Trophoblast cell (in vitro differentiated cells and primary cell): Measurements from ENCODE around the gene ASPG.

ENCODE experiments used
- DNase-seq, 2 donors: peaks; one replicate each; pipeline ENCODE4 v3.0.0-alpha.2; 2016
- H2AFZ ChIP-seq: 2 replicates; pipeline ENCODE4 v1.6.1; 2013; ENCODE audit warnings: low read length, moderate library complexity, mild to moderate bottlenecking; ENCODE audit not compliant: insufficient read depth, poor library complexity
- H2AK5ac ChIP-seq: 2 replicates; pipeline ENCODE4 v1.6.1; 2013; ENCODE audit warnings: mild to moderate bottlenecking, low read length
- H2BK120ac ChIP-seq: 2 replicates; pipeline ENCODE4 v1.6.1; 2013; ENCODE audit warnings: low read length, mild to moderate bottlenecking, moderate library complexity; ENCODE audit not compliant: insufficient read depth, poor library complexity
- H2BK12ac ChIP-seq: 2 replicates; pipeline ENCODE4 v1.6.1; 2013; ENCODE audit warnings: mild to moderate bottlenecking, low read length, moderate library complexity
- H2BK5ac ChIP-seq: 2 replicates; pipeline ENCODE4 v1.6.1; 2013; ENCODE audit warnings: low read length, low read depth, moderate library complexity, mild to moderate bottlenecking; ENCODE audit not compliant: poor library complexity
- H3K14ac ChIP-seq: 2 replicates; pipeline ENCODE4 v1.6.1; 2013; ENCODE audit warnings: mild to moderate bottlenecking, low read length
- H3K18ac ChIP-seq: 2 replicates; pipeline ENCODE4 v1.6.1; 2013; ENCODE audit warnings: mild to moderate bottlenecking, low read length
- H3K23ac ChIP-seq: 2 replicates; pipeline ENCODE4 v1.6.1; 2013; ENCODE audit warnings: low read length
- H3K27ac ChIP-seq: 2 replicates; pipeline ENCODE4 v1.5.1; 2013; ENCODE audit warnings: low read depth, mild to moderate bottlenecking, inconsistent platforms, low read length, moderate library complexity
- H3K27me3 ChIP-seq: 2 replicates; pipeline ENCODE4 v1.6.1; 2013; ENCODE audit warnings: inconsistent platforms, mild to moderate bottlenecking, low read length, moderate library complexity; ENCODE audit not compliant: insufficient read depth
- H3K36me3 ChIP-seq, 2 experiments: 1 replicate in 1 of 2; 2 replicates in 1 of 2; pipeline ENCODE4 v1.6.1; 2013; ENCODE audit warnings: low read length in 2 of 2, mild to moderate bottlenecking in 2 of 2, moderate library complexity in 1 of 2; ENCODE audit not compliant: insufficient read depth in 2 of 2, control insufficient read depth in 1 of 2
- H3K4ac ChIP-seq: 2 replicates; pipeline ENCODE4 v1.6.1; 2013; ENCODE audit warnings: low read depth, mild to moderate bottlenecking, low read length, moderate library complexity
- H3K4me1 ChIP-seq, 2 experiments: 1 replicate in 1 of 2; 2 replicates in 1 of 2; pipeline ENCODE4 v1.6.1; 2013; ENCODE audit warnings: low read length in 2 of 2, mild to moderate bottlenecking in 2 of 2, moderate library complexity in 1 of 2; ENCODE audit not compliant: insufficient read depth in 2 of 2, control insufficient read depth in 1 of 2
- H3K4me2 ChIP-seq: 2 replicates; pipeline ENCODE4 v1.6.1; 2013; ENCODE audit warnings: inconsistent platforms, mild to moderate bottlenecking, low read length, moderate library complexity
- H3K4me3 ChIP-seq: 2 replicates; pipeline ENCODE4 v1.5.1; 2013; ENCODE audit warnings: mild to moderate bottlenecking, low read depth, low read length, inconsistent platforms
- H3K79me1 ChIP-seq: one replicate; pipeline ENCODE4 v1.6.1; 2013; ENCODE audit warnings: low read length
- H3K79me2 ChIP-seq: 2 replicates; pipeline ENCODE4 v1.6.1; 2013; ENCODE audit warnings: low read length, mild to moderate bottlenecking; ENCODE audit not compliant: control insufficient read depth, insufficient read depth, poor library complexity
- H3K9ac ChIP-seq: 2 replicates; pipeline ENCODE4 v1.6.1; 2013; ENCODE audit warnings: mild to moderate bottlenecking, low read length
- H3K9me3 ChIP-seq: 2 replicates; pipeline ENCODE4 v1.6.1; 2013; ENCODE audit warnings: low read depth, mild to moderate bottlenecking, control low read depth, inconsistent platforms, low read length; ENCODE audit not compliant: insufficient read depth
- H4K12ac ChIP-seq: 2 replicates; pipeline ENCODE4 v1.6.1; 2013; ENCODE audit warnings: low read depth, mild to moderate bottlenecking, low read length, moderate library complexity
- H4K8ac ChIP-seq: 2 replicates; pipeline ENCODE4 v1.6.1; 2013; ENCODE audit warnings: low read depth, mild to moderate bottlenecking, low read length, moderate library complexity
- H4K91ac ChIP-seq: one replicate; pipeline ENCODE4 v1.6.1; 2013; ENCODE audit warnings: low read depth, mild to moderate bottlenecking, low read length, moderate library complexity
- WGBS: extraction: QIAGEN DNeasy Blood & Tissue Kit; methylation state at CpG from one replicate; pipeline ENCODE4 v1.1.7; 2013; ENCODE audit warnings: missing lambda C conversion rate; ENCODE audit not compliant: insufficient read length, insufficient coverage; ENCODE audit errors: extremely low coverage; 5-methylcytosine and 5-hydroxymethylcytosine counted together

The ASPG gene

DNA sequence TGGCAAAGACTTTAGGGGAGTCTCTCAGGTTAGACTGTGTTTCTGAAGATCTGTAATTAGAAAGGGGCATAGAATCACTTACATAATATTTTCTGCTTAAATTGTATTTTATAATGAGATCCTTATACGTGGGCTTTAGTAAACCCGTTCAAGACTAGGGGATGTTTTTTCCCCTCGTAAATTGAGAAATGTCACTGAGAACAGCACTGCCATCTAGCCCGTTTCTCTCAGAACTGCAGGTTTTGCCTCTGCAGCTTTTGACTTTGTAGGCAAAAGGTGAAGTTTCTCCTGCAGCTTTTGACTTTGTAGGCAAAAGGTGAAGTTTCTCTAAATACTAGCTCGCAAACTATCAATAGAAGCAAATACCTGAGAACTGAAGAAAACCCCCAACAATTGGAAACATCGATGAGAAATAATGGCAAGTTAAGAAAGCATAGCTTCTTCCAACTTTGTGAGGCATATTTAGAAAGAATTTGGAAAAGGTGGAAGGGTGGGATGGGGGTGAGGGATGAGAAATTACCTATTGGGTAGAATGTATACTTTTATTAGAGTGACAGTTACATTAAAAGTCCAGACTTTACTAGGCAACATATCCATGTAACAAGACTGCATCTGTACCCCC lies 9.9 kb upstream of the ASPG start:
- Histone ChIP-seq H3K36me3 (no peaks in the 10 kb centered on the region), H3K4me1 (no peaks in the 10 kb centered on the region), H2BK5ac (no peak overlapping the region), H2BK120ac (no peak overlapping the region), H3K9me3 (peaks cover 3% of the 10 kb centered on the region), H3K4ac (no peak overlapping the region), H3K14ac (no peak overlapping the region), H3K18ac (no peak overlapping the region), H3K4me3 (no peak overlapping the region), H3K79me1 (no peaks in the 10 kb centered on the region), H3K4me2 (no peak overlapping the region), H4K91ac (no peak overlapping the region), H2AFZ (no peak overlapping the region), H2BK12ac (no peak overlapping the region), H4K12ac (no peak overlapping the region), H3K27ac (no peak overlapping the region), H2AK5ac (no peak overlapping the region), H3K9ac (no peak overlapping the region), H4K8ac (no peak overlapping the region), H3K27me3 (no peaks in the 10 kb centered on the region), H3K23ac (no peak overlapping the region), H3K79me2 (no peaks in the 10 kb centered on the region)
- WGBS, result no CpG with 5 or more reads among the region's 6 CpGs
- DNase-seq, result peak in 1 of 2 donors; percentile 6

DNA sequence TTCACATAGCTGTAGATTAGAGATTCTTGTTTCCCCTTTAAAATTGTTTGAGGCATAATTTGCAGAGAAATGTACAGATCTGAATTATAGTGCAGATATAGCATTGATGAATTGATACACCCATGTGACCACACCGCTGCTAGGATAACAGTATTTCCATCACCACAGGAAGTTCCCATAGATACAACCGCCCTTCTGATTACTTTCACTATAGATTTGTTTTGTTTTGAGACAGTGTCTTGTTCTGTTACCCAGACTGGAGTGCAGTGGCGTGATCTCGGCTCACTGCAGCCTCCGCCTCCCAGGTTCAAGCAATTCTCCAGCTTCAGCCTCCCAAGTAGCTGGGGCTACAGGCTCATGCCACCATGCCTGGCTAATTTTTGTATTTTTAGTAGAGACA lies 8.8 kb upstream of the ASPG start:
- H2AK5ac ChIP-seq, result no peak overlapping the region
- H3K27ac ChIP-seq, result no peak overlapping the region
- no peak overlapping the region for H4K12ac ChIP-seq
- no peaks in the 10 kb centered on the region for H3K4me1 ChIP-seq
- H3K79me2 ChIP-seq, result no peaks in the 10 kb centered on the region
- H3K9me3 ChIP-seq, result peaks cover 3% of the 10 kb centered on the region
- no peak overlapping the region for H3K4me2 ChIP-seq
- H4K91ac ChIP-seq, result no peak overlapping the region
- no peaks in the 10 kb centered on the region for H3K36me3 ChIP-seq
- H4K8ac ChIP-seq, result no peak overlapping the region
- H3K23ac ChIP-seq, result no peak overlapping the region
- no peak overlapping the region for H3K4ac ChIP-seq
- H2BK12ac ChIP-seq, result no peak overlapping the region
- no peak for DNase-seq
- no peak overlapping the region for H2BK5ac ChIP-seq
- H3K4me3 ChIP-seq, result no peak overlapping the region
- no peak overlapping the region for H3K9ac ChIP-seq
- WGBS, result no CpG with 5 or more reads among the region's 5 CpGs
- H3K14ac ChIP-seq, result no peak overlapping the region
- no peaks in the 10 kb centered on the region for H3K79me1 ChIP-seq
- H2BK120ac ChIP-seq, result no peak overlapping the region
- H3K27me3 ChIP-seq, result no peaks in the 10 kb centered on the region
- H3K18ac ChIP-seq, result no peak overlapping the region
- no peak overlapping the region for H2AFZ ChIP-seq

DNA sequence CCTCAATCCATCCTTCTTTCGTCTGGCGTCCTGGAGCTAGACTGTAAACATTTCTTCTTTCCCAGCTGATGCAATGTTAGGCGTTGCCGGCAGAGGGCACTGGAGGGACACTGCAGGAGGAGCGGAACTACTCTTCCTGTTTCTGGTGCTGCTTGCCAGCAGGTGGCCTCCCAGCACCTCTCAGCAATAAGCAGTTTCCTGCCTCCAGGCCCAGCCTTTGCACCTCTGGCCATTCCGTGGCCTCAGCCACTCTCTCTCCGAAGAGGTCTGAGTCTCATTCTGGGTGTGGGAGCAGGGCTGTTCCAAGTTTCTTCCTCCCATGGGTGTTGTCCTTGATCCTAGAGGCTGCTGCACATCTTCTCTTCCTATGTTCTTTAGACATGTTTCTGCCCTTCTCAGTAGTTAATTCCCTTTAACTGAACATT lies 7.5 kb upstream of the ASPG start:
- Histone ChIP-seq H3K9ac (no peak overlapping the region), H3K79me2 (no peaks in the 10 kb centered on the region), H3K4me3 (no peak overlapping the region), H3K18ac (no peak overlapping the region), H3K4ac (no peak overlapping the region), H2BK5ac (no peak overlapping the region), H3K36me3 (no peaks in the 10 kb centered on the region), H3K23ac (no peak overlapping the region), H3K9me3 (peaks cover 3% of the 10 kb centered on the region), H2AFZ (no peak overlapping the region), H3K79me1 (no peaks in the 10 kb centered on the region), H3K27ac (no peak overlapping the region), H4K12ac (no peak overlapping the region), H2AK5ac (no peak overlapping the region), H2BK12ac (no peak overlapping the region), H2BK120ac (no peak overlapping the region), H4K91ac (no peak overlapping the region), H3K14ac (no peak overlapping the region), H3K27me3 (no peaks in the 10 kb centered on the region), H3K4me2 (no peak overlapping the region), H4K8ac (no peak overlapping the region), H3K4me1 (no peaks in the 10 kb centered on the region)
- DNase-seq, result peak; percentile 82 to 94
- no CpG with 5 or more reads among the region's 7 CpGs for WGBS

DNA sequence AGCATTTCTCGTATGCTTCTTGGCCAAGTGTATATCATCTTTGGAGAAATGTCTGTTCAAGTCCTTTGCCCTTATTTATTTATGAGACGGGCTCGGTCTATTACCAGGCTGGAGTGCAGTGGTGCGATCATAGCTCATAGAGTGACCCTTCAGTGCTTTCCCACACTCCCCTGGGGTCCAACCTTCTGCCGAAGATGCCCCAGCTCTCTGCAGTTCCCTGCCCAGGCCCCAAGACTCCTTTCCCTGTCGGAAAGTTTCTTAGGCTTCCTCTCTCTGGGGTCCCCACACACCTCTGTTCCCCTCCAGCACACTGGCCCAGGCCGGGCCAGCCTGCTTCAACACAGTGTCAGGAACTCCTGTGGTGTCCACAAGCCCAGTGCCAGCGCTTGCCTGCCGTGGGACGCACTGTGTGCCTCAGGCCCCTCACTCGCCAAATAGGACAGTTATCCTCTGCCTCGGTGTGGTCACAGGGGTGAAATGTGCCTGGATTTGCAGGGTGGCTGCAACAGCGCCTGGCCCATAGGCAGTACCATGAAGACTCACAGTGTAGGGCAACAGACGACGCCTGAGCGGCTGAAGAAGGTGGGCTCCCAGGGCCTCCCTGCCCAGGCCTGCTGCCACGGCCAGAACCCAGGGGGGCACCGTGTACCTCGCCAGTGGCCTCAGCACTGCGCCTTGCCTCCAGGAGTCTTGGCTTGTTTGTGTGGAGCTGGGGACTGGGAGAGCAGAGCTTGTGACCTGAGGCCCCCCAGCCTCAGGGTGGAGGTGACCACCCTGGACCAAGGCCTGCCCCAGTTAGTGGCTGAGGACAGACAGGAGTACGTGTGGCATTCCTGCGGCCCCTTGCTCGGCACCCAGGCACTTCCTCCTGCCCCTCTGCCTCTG lies 4.9 kb upstream of the ASPG start:
- no peak for DNase-seq
- H3K27me3 ChIP-seq, result no peaks in the 10 kb centered on the region
- no peak overlapping the region for H2BK12ac ChIP-seq
- no peak overlapping the region for H4K12ac ChIP-seq
- no peak overlapping the region for H3K4ac ChIP-seq
- H3K4me3 ChIP-seq, result no peak overlapping the region
- no peak overlapping the region for H3K27ac ChIP-seq
- H3K4me1 ChIP-seq, result no peaks in the 10 kb centered on the region
- no peak overlapping the region for H2AFZ ChIP-seq
- H3K9me3 ChIP-seq, result no peaks in the 10 kb centered on the region
- H3K9ac ChIP-seq, result no peak overlapping the region
- H3K79me2 ChIP-seq, result no peaks in the 10 kb centered on the region
- H3K23ac ChIP-seq, result no peak overlapping the region
- H4K8ac ChIP-seq, result no peak overlapping the region
- H4K91ac ChIP-seq, result no peak overlapping the region
- H2AK5ac ChIP-seq, result no peak overlapping the region
- no peak overlapping the region for H3K4me2 ChIP-seq
- H3K18ac ChIP-seq, result no peak overlapping the region
- H3K14ac ChIP-seq, result no peak overlapping the region
- no peaks in the 10 kb centered on the region for H3K36me3 ChIP-seq
- H3K79me1 ChIP-seq, result no peaks in the 10 kb centered on the region
- no peak overlapping the region for H2BK5ac ChIP-seq
- H2BK120ac ChIP-seq, result no peak overlapping the region
- WGBS, result no CpG with 5 or more reads among the region's 23 CpGs
